ENCODE results near the gene TRIM39.
A peak's percentile ranks its signal among the peaks of the same experiment; 100 is the strongest.

DNA sequence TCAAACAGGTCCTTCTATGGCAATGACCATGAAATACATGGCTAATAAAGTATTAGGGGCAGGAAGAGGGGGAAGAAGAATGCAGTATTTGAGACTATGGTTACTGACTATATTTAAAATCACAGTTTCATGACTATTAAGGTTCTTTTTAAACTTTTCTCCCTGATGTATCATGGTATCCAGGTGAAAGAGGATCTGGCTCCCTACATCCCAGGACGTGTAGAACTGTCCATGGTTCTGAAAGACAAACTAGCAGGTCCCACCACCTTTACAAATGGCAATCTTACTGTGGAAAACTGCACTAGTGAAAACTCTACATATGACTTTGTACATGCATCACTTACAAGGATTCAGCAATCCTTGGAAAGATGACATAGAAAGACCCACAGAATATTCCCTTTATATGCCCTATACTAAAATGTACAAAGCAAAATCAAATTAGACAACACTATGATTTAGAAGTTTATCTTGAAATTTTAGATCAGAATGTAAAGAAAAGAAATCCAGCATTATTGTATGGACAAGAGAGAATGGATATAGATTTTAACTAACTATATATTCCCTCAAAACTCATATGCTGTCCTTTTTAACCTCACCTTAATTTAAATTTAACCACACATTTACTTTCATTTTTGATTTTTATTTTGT is 51.7 kb downstream of the TRIM39 start:
- TF ChIP-seq, protein P1, sequence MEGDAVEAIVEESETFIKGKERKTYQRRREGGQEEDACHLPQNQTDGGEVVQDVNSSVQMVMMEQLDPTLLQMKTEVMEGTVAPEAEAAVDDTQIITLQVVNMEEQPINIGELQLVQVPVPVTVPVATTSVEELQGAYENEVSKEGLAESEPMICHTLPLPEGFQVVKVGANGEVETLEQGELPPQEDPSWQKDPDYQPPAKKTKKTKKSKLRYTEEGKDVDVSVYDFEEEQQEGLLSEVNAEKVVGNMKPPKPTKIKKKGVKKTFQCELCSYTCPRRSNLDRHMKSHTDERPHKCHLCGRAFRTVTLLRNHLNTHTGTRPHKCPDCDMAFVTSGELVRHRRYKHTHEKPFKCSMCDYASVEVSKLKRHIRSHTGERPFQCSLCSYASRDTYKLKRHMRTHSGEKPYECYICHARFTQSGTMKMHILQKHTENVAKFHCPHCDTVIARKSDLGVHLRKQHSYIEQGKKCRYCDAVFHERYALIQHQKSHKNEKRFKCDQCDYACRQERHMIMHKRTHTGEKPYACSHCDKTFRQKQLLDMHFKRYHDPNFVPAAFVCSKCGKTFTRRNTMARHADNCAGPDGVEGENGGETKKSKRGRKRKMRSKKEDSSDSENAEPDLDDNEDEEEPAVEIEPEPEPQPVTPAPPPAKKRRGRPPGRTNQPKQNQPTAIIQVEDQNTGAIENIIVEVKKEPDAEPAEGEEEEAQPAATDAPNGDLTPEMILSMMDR (IDR thresholded peaks at IDR 0.05; ENCODE audit: low read depth, low read length, missing input control), result no peak
- TF ChIP-seq REST (IDR thresholded peaks at IDR 0.05) (peak; percentile 99), YY1 (IDR thresholded peaks at IDR 0.05) (no peak), JUND (IDR thresholded peaks at IDR 0.05) (no peak), RAD21 (IDR thresholded peaks at IDR 0.05) (no peak), TAF1 (conservative IDR thresholded peaks at IDR 0.05) (no peak), GABPA (IDR thresholded peaks at IDR 0.05 in 1 of 2, conservative IDR thresholded peaks at IDR 0.05 in 1 of 2) (no peak), FOXA1 (IDR thresholded peaks at IDR 0.05) (no peak)
- TF ChIP-seq, protein P2, sequence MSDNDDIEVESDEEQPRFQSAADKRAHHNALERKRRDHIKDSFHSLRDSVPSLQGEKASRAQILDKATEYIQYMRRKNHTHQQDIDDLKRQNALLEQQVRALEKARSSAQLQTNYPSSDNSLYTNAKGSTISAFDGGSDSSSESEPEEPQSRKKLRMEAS (IDR thresholded peaks at IDR 0.05), result no peak

Measured in liver (tissue), 3 donors.